Cardiac fibroblast (primary cell): Measurements from ENCODE around the gene TTYH3.

Experiments used
- DNase-seq, 2 donors: peaks; one replicate each; pipeline versions ENCODE4 v3.0.0 to v3.0.0-alpha.2; 2010; ENCODE audit warnings: low read depth in 2 of 2
- H3K4me3 ChIP-seq, 2 donors: replicated peaks in 1 of 2; 1 replicate in 1 of 2; 2 replicates in 1 of 2; pipeline ENCODE4 v1.5.1; 2011; ENCODE audit warnings: low read depth in 2 of 2, low read length in 2 of 2, mild to moderate bottlenecking in 2 of 2, moderate library complexity in 1 of 2
- TF ChIP-seq, protein P1 (sequence below): IDR thresholded peaks from one replicate; pipeline ENCODE4 v1.5.1; 2011; ENCODE audit warnings: low read depth, mild to moderate bottlenecking, low read length, inconsistent platforms

Gene TTYH3

DNA sequence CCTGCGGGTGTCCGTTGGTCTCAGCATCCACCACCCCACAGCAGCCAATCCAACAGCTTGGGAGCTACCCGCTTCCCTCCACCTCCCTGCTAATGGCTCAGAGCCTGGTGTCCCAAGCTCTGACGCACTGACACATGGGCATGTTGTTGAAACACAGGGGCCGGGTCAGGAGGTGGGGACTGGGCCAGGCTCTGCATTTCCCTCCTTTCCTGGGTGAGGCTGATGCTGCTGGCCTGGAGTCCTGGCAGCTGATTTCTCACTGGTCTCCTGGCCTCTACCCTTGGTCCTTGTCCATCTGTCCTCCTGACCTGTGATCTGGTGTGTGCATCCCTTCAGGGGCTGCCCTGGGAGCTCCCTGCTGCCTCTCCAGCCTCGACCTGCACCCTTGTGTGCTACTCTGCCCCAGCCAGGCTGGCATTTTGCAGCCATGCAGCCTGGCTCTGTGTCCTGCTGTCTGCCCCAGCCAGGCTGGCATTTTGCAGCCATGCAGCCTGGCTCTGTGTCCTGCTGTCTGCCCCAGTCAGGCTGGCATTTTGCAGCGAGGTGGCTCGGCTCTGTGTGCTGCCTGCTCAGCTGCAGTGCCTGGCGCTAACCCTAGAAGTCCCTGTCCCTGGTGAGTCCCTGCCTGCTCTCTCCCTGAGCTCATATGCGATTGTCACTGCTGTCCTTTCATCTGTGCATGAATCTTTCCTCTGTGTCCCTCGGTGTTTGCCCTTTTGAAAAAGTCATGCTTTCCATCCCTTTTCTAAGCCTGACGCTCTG is 70.2 kb downstream of the TTYH3 start:
- peak; percentile 37 to 64 for DNase-seq
- no peak overlapping the region for H3K4me3 ChIP-seq
- TF ChIP-seq, protein P1, sequence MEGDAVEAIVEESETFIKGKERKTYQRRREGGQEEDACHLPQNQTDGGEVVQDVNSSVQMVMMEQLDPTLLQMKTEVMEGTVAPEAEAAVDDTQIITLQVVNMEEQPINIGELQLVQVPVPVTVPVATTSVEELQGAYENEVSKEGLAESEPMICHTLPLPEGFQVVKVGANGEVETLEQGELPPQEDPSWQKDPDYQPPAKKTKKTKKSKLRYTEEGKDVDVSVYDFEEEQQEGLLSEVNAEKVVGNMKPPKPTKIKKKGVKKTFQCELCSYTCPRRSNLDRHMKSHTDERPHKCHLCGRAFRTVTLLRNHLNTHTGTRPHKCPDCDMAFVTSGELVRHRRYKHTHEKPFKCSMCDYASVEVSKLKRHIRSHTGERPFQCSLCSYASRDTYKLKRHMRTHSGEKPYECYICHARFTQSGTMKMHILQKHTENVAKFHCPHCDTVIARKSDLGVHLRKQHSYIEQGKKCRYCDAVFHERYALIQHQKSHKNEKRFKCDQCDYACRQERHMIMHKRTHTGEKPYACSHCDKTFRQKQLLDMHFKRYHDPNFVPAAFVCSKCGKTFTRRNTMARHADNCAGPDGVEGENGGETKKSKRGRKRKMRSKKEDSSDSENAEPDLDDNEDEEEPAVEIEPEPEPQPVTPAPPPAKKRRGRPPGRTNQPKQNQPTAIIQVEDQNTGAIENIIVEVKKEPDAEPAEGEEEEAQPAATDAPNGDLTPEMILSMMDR = no peak

DNA sequence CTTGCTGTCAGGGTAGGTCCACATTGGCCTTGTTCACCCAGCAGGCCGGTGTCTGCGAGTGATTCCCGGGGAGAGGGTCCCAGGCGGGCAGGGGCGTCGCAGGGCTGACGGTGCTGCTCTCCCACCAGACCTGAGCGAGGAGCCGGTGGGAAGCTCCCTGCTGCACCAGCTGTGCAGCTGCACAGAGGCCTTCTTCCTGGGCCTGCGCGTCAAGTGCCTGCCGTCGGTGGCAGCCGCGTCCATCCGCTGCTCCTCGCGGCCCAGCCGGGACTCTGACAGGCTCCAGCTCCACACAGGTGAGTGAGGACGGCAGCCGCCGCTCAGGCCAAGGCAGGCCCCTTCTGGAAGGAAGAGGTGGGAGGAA is 70.8 kb downstream of the TTYH3 start:
- DNase-seq = no peak
- no peak overlapping the region for H3K4me3 ChIP-seq
- TF ChIP-seq, protein P1 = no peak

DNA sequence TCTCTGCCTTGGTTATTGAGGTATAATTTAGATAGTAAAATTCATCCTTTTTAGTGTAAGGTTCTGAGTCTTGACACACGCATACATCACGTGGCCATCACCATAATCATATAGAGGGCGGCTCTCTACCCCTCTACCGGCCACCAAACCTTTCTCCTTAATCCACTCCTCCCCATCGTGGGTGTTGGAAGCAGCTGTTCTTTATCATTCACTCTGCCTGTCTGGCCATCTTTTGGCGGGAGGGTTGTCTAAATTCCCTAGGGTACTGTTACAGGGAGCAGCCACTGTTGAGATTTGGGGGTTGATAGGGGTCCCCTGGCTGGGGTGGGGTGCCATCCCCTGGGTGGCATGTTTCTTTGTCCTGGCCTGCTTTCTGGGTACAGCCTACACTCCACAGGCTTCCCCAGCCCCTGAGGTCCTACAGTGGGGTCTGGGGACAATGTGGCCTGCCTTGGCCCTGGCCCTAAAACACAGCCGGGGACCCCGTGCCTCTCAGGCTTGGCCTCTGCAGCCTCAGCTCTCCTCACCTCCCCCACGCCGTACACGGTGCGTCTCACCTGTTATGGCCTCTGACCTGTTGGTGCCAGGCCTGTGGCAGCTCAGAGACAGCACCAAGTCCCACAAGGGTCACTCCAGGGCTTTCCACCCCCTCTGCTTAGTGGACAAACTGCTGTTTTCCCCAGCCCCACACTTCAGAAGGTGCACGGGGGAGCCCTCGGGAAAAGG is 73.7 kb downstream of the TTYH3 start:
- no peak for DNase-seq
- TF ChIP-seq, protein P1 = no peak
- H3K4me3 ChIP-seq = no peak overlapping the region

DNA sequence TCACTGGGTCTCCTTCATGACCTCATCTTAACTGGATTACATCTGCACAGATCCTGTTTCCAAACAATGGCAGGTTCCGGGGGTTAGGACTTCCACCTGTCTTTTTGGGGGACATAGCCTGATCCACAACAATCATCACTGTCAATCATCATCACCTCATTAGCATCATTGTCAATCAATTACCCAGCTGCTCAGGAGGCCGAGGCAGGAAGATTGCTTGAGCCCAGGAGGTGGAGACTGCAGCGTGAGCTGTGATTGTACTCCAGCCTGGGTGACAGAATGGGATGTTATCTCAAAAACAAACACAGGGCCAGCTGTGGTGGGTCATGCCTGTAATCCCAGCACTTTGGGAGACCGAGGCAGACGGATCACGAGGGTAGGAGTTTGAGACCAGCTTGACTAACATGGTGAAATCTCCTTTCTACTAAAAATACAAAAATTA is 74.9 kb downstream of the TTYH3 start:
- no peak for DNase-seq
- TF ChIP-seq, protein P1 = no peak
- H3K4me3 ChIP-seq = no peak overlapping the region

DNA sequence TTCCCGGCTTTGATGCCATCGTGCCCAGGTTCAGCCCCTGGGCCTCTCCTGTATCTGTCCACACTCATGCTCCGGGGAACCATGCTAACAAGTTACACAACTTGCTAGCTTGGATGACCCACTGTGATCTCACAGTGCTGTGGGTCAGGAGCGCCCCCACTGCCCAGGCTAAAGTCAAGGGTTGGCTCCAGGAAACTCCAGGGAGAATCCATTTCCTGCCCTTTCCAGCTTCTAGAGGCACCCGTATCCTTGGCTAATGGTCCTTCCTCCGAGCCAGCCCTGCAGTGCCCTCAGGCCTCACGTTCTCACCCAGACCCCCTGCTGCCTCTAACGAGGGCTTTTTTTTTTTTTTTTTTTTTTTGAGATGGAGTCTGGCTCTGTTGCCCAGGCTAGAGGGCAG is 75.7 kb downstream of the TTYH3 start:
- no peak overlapping the region for H3K4me3 ChIP-seq
- TF ChIP-seq, protein P1 = no peak
- no peak for DNase-seq

DNA sequence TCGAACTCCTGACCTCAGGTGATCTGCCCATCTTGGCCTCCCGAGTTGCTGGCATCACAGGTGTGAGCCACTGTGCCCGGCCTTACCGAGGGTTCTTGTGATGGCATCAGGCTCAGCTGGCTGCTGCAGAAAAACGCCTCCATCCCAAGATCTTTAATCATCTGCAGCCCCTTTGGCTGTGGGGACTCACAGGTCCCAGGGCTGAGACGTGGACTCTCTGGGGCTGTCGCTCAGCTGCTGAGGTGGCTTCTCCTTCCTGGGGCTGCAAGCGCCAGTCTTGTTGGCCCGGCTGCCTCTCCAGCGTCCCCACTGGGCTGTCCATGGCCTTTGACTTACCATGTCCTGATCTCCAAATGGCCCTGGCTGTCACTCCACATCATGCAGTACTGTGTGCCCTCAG is 76.3 kb downstream of the TTYH3 start:
- DNase-seq = no peak
- TF ChIP-seq, protein P1 = no peak
- H3K4me3 ChIP-seq = no peak overlapping the region
